Body of pancreas (tissue), 4 donors: ENCODE results near the gene ADAMTS3. TPM values are rescaled to one million over a fixed set of nuclear protein-coding genes. Genes with fewer than 3 reads are reported as not detected.

Source experiments
- ATAC-seq: fragments of 150-250 bp; one replicate; pipeline ENCODE4 v1.9.1; 2016
- DNase-seq, 4 donors: peaks; one replicate each; pipeline ENCODE4 v3.0.0-alpha.2; 2019
- H3K27ac ChIP-seq, 4 donors: fragments of 200-600 bp; sonication (generic); 1 replicate in 3 of 4; 2 replicates in 1 of 4; pipeline versions ENCODE4 v1.5.1 to v1.6.1; 2016 to 2019; ENCODE audit warnings: mild to moderate bottlenecking in 1 of 4, mixed read lengths in 1 of 4, moderate library complexity in 1 of 4
- H3K27me3 ChIP-seq, 2 donors: fragments of 200-600 bp; sonication (generic); one replicate each; pipeline ENCODE4 v1.6.0; 2016; ENCODE audit warnings: mild to moderate bottlenecking in 1 of 2
- H3K36me3 ChIP-seq, 2 donors: fragments of 200-600 bp; sonication (generic); replicated peaks in 1 of 2; 2 replicates each; pipeline ENCODE4 v1.5.1; 2016; ENCODE audit warnings: low read depth in 2 of 2; ENCODE audit not compliant: insufficient read depth in 1 of 2
- H3K4me1 ChIP-seq: fragments of 200-600 bp; sonication (generic); one replicate; pipeline ENCODE4 v1.6.0; 2016
- H3K4me3 ChIP-seq, 2 donors: fragments of 200-600 bp; sonication (generic); 1 replicate in 1 of 2; 2 replicates in 1 of 2; pipeline ENCODE4 v1.5.1; 2016 to 2019
- H3K9me3 ChIP-seq, 3 donors: fragments of 200-600 bp; sonication (generic); 1 replicate in 2 of 3; 2 replicates in 1 of 3; pipeline ENCODE4 v1.5.1; 2016
- CTCF ChIP-seq, 7 experiments: fragments of 450-650 bp in 4 of 7; fragments of 200-600 bp in 3 of 7; sonication (generic) in 3 of 7; IDR thresholded peaks; one replicate each; pipeline ENCODE4 v1.5.1; 2016 to 2019; ENCODE audit warnings: antibody characterized with exemption in 7 of 7
- POLR2A ChIP-seq, 3 donors: fragments of 450-650 bp; IDR thresholded peaks; one replicate each; pipeline ENCODE4 v1.6.1; 2016; ENCODE audit warnings: antibody characterized with exemption in 3 of 3, mild to moderate bottlenecking in 2 of 3
- WGBS, 2 donors: methylation state at CpG; one replicate each; pipeline ENCODE4 v1.1.5; 2017; 5-methylcytosine and 5-hydroxymethylcytosine counted together
- intact Hi-C: fragments of 100-400 bp; cut with DNase I; formaldehyde crosslinking; loops from one replicate; pipeline ENCODE4 v1.15.1; 2023
- total RNA-seq, 2 donors: library from RNA; depleted of rRNA; stranded (reverse); fragments of >200 nt; gene quantifications; one replicate each; pipeline ENCODE4 v1.1.0, GENCODE V29; 2016

Gene ADAMTS3
- total RNA-seq, 2 donors from 2014 or later = 0.26 to 0.33 TPM

- WGBS, 2 donors = 88 to 89% methylated on average over 2 of the region's 2 CpGs
- intact Hi-C loops = no loop called here
These were observed 146.6 kb downstream of the ADAMTS3 start for GRCh38 chr4:72422416-72422815.

GRCh38 chr4:72418458-72418857 is 150.6 kb downstream of the ADAMTS3 start:
- Histone ChIP-seq H3K4me3 (no peak overlapping the region), H3K27me3 (no peaks in the 10 kb centered on the region), H3K27ac (no peak overlapping the region), H3K36me3 (no peaks in the 10 kb centered on the region), H3K9me3 (no peaks in the 10 kb centered on the region), H3K4me1 (no peaks in the 10 kb centered on the region)
- no peak for ATAC-seq
- peak in 2 of 4 donors; percentile 8 to 18 for DNase-seq
- WGBS, 2 donors = 86 to 89% methylated on average over 2 of the region's 2 CpGs
- intact Hi-C loops = no loop called here
- TF ChIP-seq POLR2A (IDR thresholded peaks at IDR 0.05) (no peak), CTCF (IDR thresholded peaks at IDR 0.05) (no peak)

More at GRCh38 chr4:72422416-72422815, 146.6 kb downstream of the ADAMTS3 start:
- DNase-seq (no peak), ATAC-seq (no peak)
- Histone ChIP-seq H3K9me3 (no peaks in the 10 kb centered on the region), H3K36me3 (no peaks in the 10 kb centered on the region), H3K27ac (no peak overlapping the region), H3K4me3 (no peak overlapping the region), H3K4me1 (no peaks in the 10 kb centered on the region), H3K27me3 (no peaks in the 10 kb centered on the region)
- no peak for TF ChIP-seq POLR2A (IDR thresholded peaks at IDR 0.05)
- TF ChIP-seq CTCF (IDR thresholded peaks at IDR 0.05) = no peak

- DNase-seq (no peak), ATAC-seq (no peak)
- Histone ChIP-seq H3K36me3 (no peaks in the 10 kb centered on the region), H3K27me3 (no peaks in the 10 kb centered on the region), H3K27ac (no peak overlapping the region), H3K9me3 (no peaks in the 10 kb centered on the region), H3K4me3 (no peak overlapping the region), H3K4me1 (no peaks in the 10 kb centered on the region)
- WGBS, 2 donors = 51 to 54% methylated on average over 3 of the region's 3 CpGs
- intact Hi-C loops = no loop called here
- TF ChIP-seq CTCF (IDR thresholded peaks at IDR 0.05) (no peak), POLR2A (IDR thresholded peaks at IDR 0.05) (no peak)
These were observed 158.9 kb downstream of the ADAMTS3 start for GRCh38 chr4:72410158-72410557.

DNA sequence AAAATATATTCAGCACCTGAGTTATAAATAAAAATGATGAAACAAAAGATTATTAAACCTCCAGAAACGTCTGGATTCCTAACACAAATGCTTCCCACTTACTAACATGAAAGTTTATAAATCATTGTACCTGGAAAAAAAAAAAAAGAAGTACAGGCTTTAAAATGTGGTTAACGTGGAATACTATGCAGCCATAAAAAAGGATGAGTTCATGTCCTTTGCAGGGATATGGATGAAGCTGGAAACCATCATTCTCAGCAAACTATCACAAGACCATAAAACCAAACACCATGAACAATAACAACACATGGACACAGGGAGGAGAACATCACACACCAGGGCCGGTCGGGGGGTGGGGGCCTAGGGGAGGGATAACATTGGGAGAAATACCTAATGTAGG is 160.5 kb downstream of the ADAMTS3 start:
- intact Hi-C loops = no loop called here
- no peaks in the 10 kb centered on the region for H3K4me1 ChIP-seq
- H3K4me3 ChIP-seq = no peak overlapping the region
- H3K27me3 ChIP-seq = no peaks in the 10 kb centered on the region
- H3K9me3 ChIP-seq = no peaks in the 10 kb centered on the region
- TF ChIP-seq CTCF (IDR thresholded peaks at IDR 0.05) (no peak), POLR2A (IDR thresholded peaks at IDR 0.05) (no peak)
- DNase-seq = no peak
- ATAC-seq = no peak
- no peak overlapping the region for H3K27ac ChIP-seq
- WGBS, 2 donors = 68 to 70% methylated on average over 4 of the region's 4 CpGs
- no peaks in the 10 kb centered on the region for H3K36me3 ChIP-seq

GRCh38 chr4:72405417-72405816 is 163.6 kb downstream of the ADAMTS3 start:
- TF ChIP-seq POLR2A (IDR thresholded peaks at IDR 0.05) (no peak), CTCF (IDR thresholded peaks at IDR 0.05) (no peak)
- H3K36me3 ChIP-seq = no peaks in the 10 kb centered on the region
- ATAC-seq (no peak), DNase-seq (no peak)
- intact Hi-C loops = no loop called here
- no peaks in the 10 kb centered on the region for H3K9me3 ChIP-seq
- H3K27ac ChIP-seq = no peak overlapping the region
- no peak overlapping the region for H3K4me3 ChIP-seq
- no peaks in the 10 kb centered on the region for H3K4me1 ChIP-seq
- no peaks in the 10 kb centered on the region for H3K27me3 ChIP-seq
